HEK293 (cell line): Measurements from ENCODE around the gene SH3RF1.

Experiments
- BCL6B ChIP-seq: fragments of 450-650 bp; formaldehyde crosslinking; IDR thresholded peaks from 2 replicates; pipeline ENCODE4 v1.5.1; 2017; ENCODE audit warnings: missing biosample characterization, missing genetic modification characterization
- GLI2 ChIP-seq: fragments of 450-650 bp; formaldehyde crosslinking; IDR thresholded peaks from 2 replicates; pipeline ENCODE4; 2017; ENCODE audit warnings: missing biosample characterization, missing genetic modification characterization, low read depth, borderline replicate concordance
- HIC1 ChIP-seq: fragments of 450-650 bp; formaldehyde crosslinking; IDR thresholded peaks from 2 replicates; pipeline ENCODE4 v1.5.1; 2016; ENCODE audit warnings: missing biosample characterization, missing genetic modification characterization
- IKZF3 ChIP-seq: fragments of 450-650 bp; IDR thresholded peaks from 2 replicates; pipeline ENCODE4 v1.5.0; 2018; ENCODE audit warnings: missing biosample characterization, mild to moderate bottlenecking, missing genetic modification characterization, moderate library complexity
- KLF1 ChIP-seq: fragments of 450-650 bp; formaldehyde crosslinking; IDR thresholded peaks from 2 replicates; pipeline ENCODE4 v1.5.1; 2016; ENCODE audit warnings: missing biosample characterization, missing genetic modification characterization
- MEIS1 ChIP-seq: sonication (generic); formaldehyde crosslinking; IDR thresholded peaks from 2 replicates; pipeline ENCODE4 v1.8.1; 2022; ENCODE audit warnings: missing genetic modification reagents, mild to moderate bottlenecking, borderline replicate concordance
- PRDM6 ChIP-seq: fragments of 450-650 bp; formaldehyde crosslinking; IDR thresholded peaks from 2 replicates; pipeline ENCODE4 v1.5.1; 2017; ENCODE audit warnings: missing biosample characterization, missing genetic modification characterization
- SALL2 ChIP-seq: fragments of 450-650 bp; formaldehyde crosslinking; IDR thresholded peaks from 2 replicates; pipeline ENCODE4 v1.5.0; 2017; ENCODE audit warnings: missing biosample characterization, mild to moderate bottlenecking, missing genetic modification characterization, borderline replicate concordance
- SP7 ChIP-seq: fragments of 450-650 bp; formaldehyde crosslinking; IDR thresholded peaks from 2 replicates; pipeline ENCODE4 v1.5.1; 2016; ENCODE audit warnings: missing biosample characterization, missing genetic modification characterization
- TSHZ1 ChIP-seq: fragments of 450-650 bp; formaldehyde crosslinking; IDR thresholded peaks from 2 replicates; pipeline ENCODE4 v1.5.1; 2016; ENCODE audit warnings: missing biosample characterization, missing genetic modification characterization, borderline replicate concordance
- WT1 ChIP-seq: fragments of 450-650 bp; formaldehyde crosslinking; IDR thresholded peaks from 2 replicates; pipeline ENCODE4 v1.5.1; 2016; ENCODE audit warnings: missing biosample characterization, missing genetic modification characterization
- YY2 ChIP-seq: fragments of 450-650 bp; formaldehyde crosslinking; IDR thresholded peaks from 2 replicates; pipeline ENCODE4 v1.5.1; 2016; ENCODE audit warnings: missing biosample characterization, missing genetic modification characterization
- ZBTB17 ChIP-seq: fragments of 450-650 bp; formaldehyde crosslinking; IDR thresholded peaks from 2 replicates; pipeline ENCODE4 v1.5.1; 2016; ENCODE audit warnings: missing biosample characterization, missing genetic modification characterization
- ZFHX2 ChIP-seq: fragments of 450-650 bp; formaldehyde crosslinking; conservative IDR thresholded peaks from 2 replicates; pipeline ENCODE4 v1.5.1; 2016; ENCODE audit warnings: missing biosample characterization, missing genetic modification characterization
- ZIC2 ChIP-seq: fragments of 450-650 bp; formaldehyde crosslinking; IDR thresholded peaks from 2 replicates; pipeline ENCODE4 v1.5.1; 2016; ENCODE audit warnings: missing biosample characterization, missing genetic modification characterization
- ZNF138 ChIP-seq: fragments of 450-650 bp; formaldehyde crosslinking; IDR thresholded peaks from 2 replicates; pipeline ENCODE4 v1.5.1; 2016; ENCODE audit warnings: missing biosample characterization, missing genetic modification characterization, borderline replicate concordance
- ZNF2 ChIP-seq: fragments of 450-650 bp; formaldehyde crosslinking; IDR thresholded peaks from 2 replicates; pipeline ENCODE4 v1.5.1; 2016; ENCODE audit warnings: missing biosample characterization, missing genetic modification characterization
- ZNF214 ChIP-seq: fragments of 450-650 bp; formaldehyde crosslinking; IDR thresholded peaks from 2 replicates; pipeline ENCODE4 v1.5.1; 2017; ENCODE audit warnings: missing biosample characterization, mild to moderate bottlenecking, missing genetic modification characterization, borderline replicate concordance
- ZNF23 ChIP-seq: fragments of 450-650 bp; formaldehyde crosslinking; IDR thresholded peaks from 2 replicates; pipeline ENCODE4 v1.5.1; 2016; ENCODE audit warnings: missing biosample characterization, missing genetic modification characterization, borderline replicate concordance
- ZNF239 ChIP-seq: fragments of 450-650 bp; formaldehyde crosslinking; IDR thresholded peaks from 2 replicates; pipeline ENCODE4 v1.5.1; 2016; ENCODE audit warnings: missing biosample characterization, missing genetic modification characterization
- ZNF280D ChIP-seq: fragments of 450-650 bp; formaldehyde crosslinking; IDR thresholded peaks from 2 replicates; pipeline ENCODE4 v1.5.1; 2016; ENCODE audit warnings: missing biosample characterization, missing genetic modification characterization
- ZNF529 ChIP-seq: fragments of 450-650 bp; formaldehyde crosslinking; IDR thresholded peaks from 2 replicates; pipeline ENCODE4 v1.5.1; 2017; ENCODE audit warnings: missing genetic modification characterization, missing biosample characterization; ENCODE audit not compliant: insufficient replicate concordance
- ZNF580 ChIP-seq: fragments of 450-650 bp; formaldehyde crosslinking; IDR thresholded peaks from 2 replicates; pipeline ENCODE4 v1.5.1; 2016; ENCODE audit warnings: missing biosample characterization, missing genetic modification characterization
- ZNF600 ChIP-seq: fragments of 450-650 bp; formaldehyde crosslinking; IDR thresholded peaks from 2 replicates; pipeline ENCODE4 v1.5.1; 2016; ENCODE audit warnings: missing biosample characterization, missing genetic modification characterization
- ZNF621 ChIP-seq: fragments of 450-650 bp; formaldehyde crosslinking; IDR thresholded peaks from 2 replicates; pipeline ENCODE4 v1.5.1; 2017; ENCODE audit warnings: missing biosample characterization, missing genetic modification characterization
- ZNF776 ChIP-seq: fragments of 450-650 bp; formaldehyde crosslinking; IDR thresholded peaks from 2 replicates; pipeline ENCODE4 v1.5.0; 2017; ENCODE audit warnings: missing biosample characterization, missing genetic modification characterization, borderline replicate concordance
- ZSCAN5A ChIP-seq: fragments of 450-650 bp; formaldehyde crosslinking; IDR thresholded peaks from 2 replicates; pipeline ENCODE4 v1.5.1; 2016; ENCODE audit warnings: missing biosample characterization, missing genetic modification characterization

Gene SH3RF1

GRCh38 chr4:169253904-169254303 lies 16.9 kb downstream of the SH3RF1 start (continued):
- TF ChIP-seq TSHZ1 (tag by site-specific recombination), result no peak
- no peak for TF ChIP-seq ZNF529 (tag by site-specific recombination)
- no peak for TF ChIP-seq ZNF621 (tag by site-specific recombination)
- TF ChIP-seq ZNF239, result no peak
- no peak for TF ChIP-seq ZNF23 (tag by site-specific recombination)
- peak; percentile 30; the same call in 1 of the 2 replicates for TF ChIP-seq GLI2 (tag by site-specific recombination)
- no peak for TF ChIP-seq ZNF2
- no peak for TF ChIP-seq ZNF600
- no peak for TF ChIP-seq YY2 (tag by site-specific recombination)
- TF ChIP-seq ZBTB17 (tag by site-specific recombination), result no peak
- TF ChIP-seq KLF1 (tag by site-specific recombination), result no peak
- no peak for TF ChIP-seq ZIC2 (tag by site-specific recombination)
- peak; percentile 27 for TF ChIP-seq PRDM6 (tag by site-specific recombination)
- no peak for TF ChIP-seq ZNF580 (tag by site-specific recombination)
- no peak for TF ChIP-seq ZNF776 (tag by site-specific recombination)
- TF ChIP-seq ZNF214, result no peak
- TF ChIP-seq ZNF138 (tag by site-specific recombination), result no peak
- no peak for TF ChIP-seq ZSCAN5A (tag by site-specific recombination)
- TF ChIP-seq WT1 (tag by site-specific recombination), result no peak
- TF ChIP-seq HIC1, result 0 out of 2 replicates have a peak, but pooled peaks have one; percentile 35
- TF ChIP-seq SALL2 (tag by site-specific recombination), result no peak
- TF ChIP-seq ZNF280D, result no peak
- TF ChIP-seq MEIS1 (CRISPR knock-in tag), result no peak
- TF ChIP-seq BCL6B, result no peak
- TF ChIP-seq SP7, result no peak
- TF ChIP-seq IKZF3 (tag by site-specific recombination), result peak; percentile 56; the same call in 1 of the 2 replicates
- TF ChIP-seq ZFHX2 (tag by site-specific recombination), result no peak
